SK-N-SH (cell line): ENCODE results near the gene DYRK3. TPM values are rescaled to one million over a fixed set of nuclear protein-coding genes. Genes with fewer than 3 reads are reported as not detected.

Experiments used
- CTCF ChIA-PET: fragments of 300-600, 350-600 bp; formaldehyde crosslinking; extraction: SDS; loops from one replicate; lab custom pipeline; 2021; lab: Yijun Ruan, JAX
- POLR2A ChIA-PET: fragments of 350-600 bp; sonication (Branson Sonifier 250); formaldehyde crosslinking; extraction: SDS; loops from one replicate; lab custom pipeline; 2020; ENCODE audit warnings: antibody characterized with exemption, inconsistent platforms; lab: Yijun Ruan, JAX
- DNase-seq: peaks from one replicate; pipeline ENCODE4 v3.0.0; 2012
- H2AFZ ChIP-seq: fragments of 200-600 bp; sonication (generic); 2 replicates; pipeline ENCODE4 v1.8.1; 2016; ENCODE audit warnings: antibody characterized with exemption, mild to moderate bottlenecking, low read depth
- H3F3A ChIP-seq: fragments of 200-600 bp; sonication (generic); replicated peaks from 2 replicates; pipeline ENCODE3; 2016; ENCODE audit warnings: antibody characterized with exemption, mild to moderate bottlenecking; ENCODE audit not compliant: insufficient read depth
- H3K27ac ChIP-seq, 2 experiments: fragments of 200-500 bp in 1 of 2; fragments of 200-600 bp in 1 of 2; sonication (Bioruptor generic) in 1 of 2; sonication (generic), shearing (Covaris generic) in 1 of 2; 2 replicates each; pipeline versions ENCODE4 v1.5.1 to v1.6.1; 2014 to 2016; ENCODE audit warnings: low read depth in 2 of 2, inconsistent platforms in 1 of 2, low read length in 1 of 2, mild to moderate bottlenecking in 1 of 2, mixed read lengths in 1 of 2
- H3K27me3 ChIP-seq: fragments of 200-600 bp; sonication (generic), shearing (Covaris generic); 2 replicates; pipeline ENCODE4 v1.6.1; 2016; ENCODE audit warnings: mixed run types; ENCODE audit not compliant: insufficient read depth
- H3K36me3 ChIP-seq, 2 experiments: fragments of 200-500 bp in 1 of 2; fragments of 200-600 bp in 1 of 2; sonication (Bioruptor generic) in 1 of 2; sonication (generic) in 1 of 2; replicated peaks in 1 of 2; 2 replicates each; pipeline versions ENCODE3 to v1.5.1; 2014 to 2016; ENCODE audit warnings: low read length in 1 of 2, mild to moderate bottlenecking in 1 of 2; ENCODE audit not compliant: insufficient read depth in 2 of 2, control insufficient read depth in 1 of 2
- H3K4me1 ChIP-seq, 2 experiments: fragments of 200-500 bp in 1 of 2; fragments of 200-600 bp in 1 of 2; sonication (Bioruptor generic) in 1 of 2; sonication (generic), shearing (Covaris generic) in 1 of 2; 2 replicates each; pipeline versions ENCODE4 v1.5.1 to v1.6.1; 2014 to 2016; ENCODE audit warnings: low read depth in 1 of 2, low read length in 1 of 2, mixed run types in 1 of 2; ENCODE audit not compliant: insufficient read depth in 2 of 2, control insufficient read depth in 1 of 2
- H3K4me2 ChIP-seq: fragments of 200-600 bp; sonication (generic), shearing (Covaris generic); 2 replicates; pipeline ENCODE4 v1.6.1; 2017; ENCODE audit warnings: mixed run types
- H3K4me3 ChIP-seq, 2 experiments: fragments of 200-500 bp in 1 of 2; fragments of 200-600 bp in 1 of 2; sonication (Bioruptor generic) in 1 of 2; sonication (generic), shearing (Covaris generic) in 1 of 2; 2 replicates each; pipeline versions ENCODE4 v1.5.1 to v1.8.1; 2014 to 2016; ENCODE audit warnings: low read depth in 2 of 2, inconsistent platforms in 1 of 2, low read length in 1 of 2, mild to moderate bottlenecking in 1 of 2, mixed read lengths in 1 of 2, moderate library complexity in 1 of 2
- H3K79me2 ChIP-seq: fragments of 200-600 bp; sonication (generic); 2 replicates; pipeline ENCODE4 v1.8.1; 2017; ENCODE audit warnings: mild to moderate bottlenecking; ENCODE audit not compliant: insufficient read depth
- H3K9ac ChIP-seq: fragments of 200-600 bp; sonication (generic); 2 replicates; pipeline ENCODE4 v1.6.1; 2017; ENCODE audit warnings: mixed run types
- H3K9me2 ChIP-seq: fragments of 200-600 bp; sonication (generic); 2 replicates; pipeline ENCODE4 v1.6.1; 2017; ENCODE audit warnings: mixed run types
- H3K9me3 ChIP-seq: fragments of 200-600 bp; sonication (generic); 2 replicates; pipeline ENCODE4 v1.6.1; 2017; ENCODE audit warnings: mixed run types, mild to moderate bottlenecking, moderate library complexity
- H4K20me1 ChIP-seq: fragments of 200-600 bp; sonication (generic); 2 replicates; pipeline ENCODE4 v1.6.1; 2017; ENCODE audit warnings: mild to moderate bottlenecking, mixed run types; ENCODE audit not compliant: insufficient read depth
- ELF1 ChIP-seq: IDR thresholded peaks from 2 replicates; pipeline ENCODE4 v1.4.0; 2012
- EZH2phosphoT487 ChIP-seq: fragments of 200-600 bp; sonication (generic); IDR thresholded peaks from 2 replicates; pipeline ENCODE4 v1.6.1; 2017; ENCODE audit warnings: low read depth, mixed run types, mild to moderate bottlenecking, antibody characterized with exemption, moderate library complexity, borderline replicate concordance
- FOSL2 ChIP-seq: IDR thresholded peaks from 2 replicates; pipeline ENCODE4 v1.4.0; 2012; ENCODE audit warnings: low read depth, mild to moderate bottlenecking, moderate library complexity, borderline replicate concordance
- FOXJ3 ChIP-seq: sonication (generic); formaldehyde crosslinking; IDR thresholded peaks from 2 replicates; pipeline ENCODE4 v1.5.1; 2020; ENCODE audit warnings: mild to moderate bottlenecking, missing genetic modification reagents
- JUND ChIP-seq: IDR thresholded peaks from 2 replicates; pipeline ENCODE4 v1.4.0; 2012
- NFIC ChIP-seq: IDR thresholded peaks from 2 replicates; pipeline ENCODE4 v1.4.0; 2012; ENCODE audit warnings: borderline replicate concordance
- NRF1 ChIP-seq: IDR thresholded peaks from 2 replicates; pipeline ENCODE4 v1.6.1; 2012; ENCODE audit warnings: low read depth, mild to moderate bottlenecking, low read length
- POLR2AphosphoS5 ChIP-seq: IDR thresholded peaks from 2 replicates; pipeline ENCODE4 v1.6.1; 2012; ENCODE audit warnings: low read depth, low read length
- RAD21 ChIP-seq: IDR thresholded peaks from 2 replicates; pipeline ENCODE4 v1.6.1; 2012; ENCODE audit warnings: mild to moderate bottlenecking, low read length
- RCOR1 ChIP-seq: fragments of 150-350 bp; IDR thresholded peaks from 2 replicates; pipeline ENCODE4 v1.6.1; 2017; ENCODE audit warnings: antibody characterized with exemption, low read length
- RFX5 ChIP-seq: IDR thresholded peaks from 2 replicates; pipeline ENCODE4 v1.6.1; 2012; ENCODE audit warnings: mild to moderate bottlenecking, improper control_type of control experiment, low read length
- RXRA ChIP-seq: IDR thresholded peaks from 2 replicates; pipeline ENCODE4 v1.4.0; 2012; ENCODE audit warnings: low read depth, mild to moderate bottlenecking, borderline replicate concordance
- TAF1 ChIP-seq: IDR thresholded peaks from 2 replicates; pipeline ENCODE4 v1.6.1; 2012; ENCODE audit warnings: low read depth, mild to moderate bottlenecking, low read length, moderate library complexity, borderline replicate concordance
- TEAD4 ChIP-seq: IDR thresholded peaks from 2 replicates; pipeline ENCODE4 v1.4.0; 2012; ENCODE audit warnings: mild to moderate bottlenecking, borderline replicate concordance; ENCODE audit not compliant: insufficient read depth
- USF2 ChIP-seq: fragments of 150-350 bp; IDR thresholded peaks from 2 replicates; pipeline ENCODE4 v1.6.1; 2017; ENCODE audit warnings: antibody characterized with exemption, low read length, low read depth, borderline replicate concordance
- WGBS: methylation state at CpG from one replicate; pipeline ENCODE4 v1.1.6; 2017; ENCODE audit warnings: low lambda C conversion rate; 5-methylcytosine and 5-hydroxymethylcytosine counted together
- polyA plus RNA-seq, 3 experiments: library from polyadenylated mRNA; depleted of rRNA; stranded (reverse); fragments of >200 nt; gene quantifications; 2 replicates each; pipeline ENCODE4 v1.2.3, GENCODE V29; 2012
- TF ChIP-seq, protein P1 (sequence below): IDR thresholded peaks from 2 replicates; pipeline ENCODE4 v1.4.0; 2012; ENCODE audit warnings: low read depth, borderline replicate concordance
- TF ChIP-seq, protein P2 (sequence below): IDR thresholded peaks from 2 replicates; pipeline ENCODE4 v1.4.0; 2012; ENCODE audit warnings: low read depth

DYRK3 gene
- polyA plus RNA-seq, 1 of the 3 experiments (the other 2 are of a cell fraction), result 3.6 TPM

- no peaks in the 10 kb centered on the region for H3K27me3 ChIP-seq
- no peaks in the 10 kb centered on the region for H3K9me3 ChIP-seq
- H3K79me2 ChIP-seq, result no peaks in the 10 kb centered on the region; the same call in 1 of the 2 replicates
- H3K4me2 ChIP-seq, result no peak overlapping the region
- H4K20me1 ChIP-seq, result no peaks in the 10 kb centered on the region
- peaks cover 20 to 37% of the 10 kb centered on the region in 2 experiments for H3K36me3 ChIP-seq
- H3K9ac ChIP-seq, result no peak overlapping the region
- no peak overlapping the region for H2AFZ ChIP-seq
- peaks cover 0 to 11% of the 10 kb centered on the region in 2 experiments; a peak in 1 of 4 replicates for H3K4me1 ChIP-seq
- no peaks in the 10 kb centered on the region for H3K9me2 ChIP-seq
- H3F3A ChIP-seq, result peaks cover 6% of the 10 kb centered on the region
- no peak for DNase-seq
- 89% methylated on average over 5 of the region's 5 CpGs for WGBS
- ChIA-PET POLR2A (no interaction called here), CTCF (interaction anchor here (0.8 to 5.6 kb wide), 3 partner anchors 12 to 21 kb away, joined by 3 to 46 read pairs (median 3); no protein-coding TSS in a partner anchor)
- no peak overlapping the region for H3K4me3 ChIP-seq
- TF ChIP-seq RAD21 (no peak), FOSL2 (no peak), ELF1 (no peak), JUND (no peak), EZH2phosphoT487 (no peak)
- TF ChIP-seq, protein P1, sequence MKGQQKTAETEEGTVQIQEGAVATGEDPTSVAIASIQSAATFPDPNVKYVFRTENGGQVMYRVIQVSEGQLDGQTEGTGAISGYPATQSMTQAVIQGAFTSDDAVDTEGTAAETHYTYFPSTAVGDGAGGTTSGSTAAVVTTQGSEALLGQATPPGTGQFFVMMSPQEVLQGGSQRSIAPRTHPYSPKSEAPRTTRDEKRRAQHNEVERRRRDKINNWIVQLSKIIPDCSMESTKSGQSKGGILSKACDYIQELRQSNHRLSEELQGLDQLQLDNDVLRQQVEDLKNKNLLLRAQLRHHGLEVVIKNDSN, result no peak
- H3K27ac ChIP-seq, result no peak overlapping the region
Observed at GRCh38 chr1:206651958-206652890, 16.9 kb downstream of the DYRK3 start.

DNA sequence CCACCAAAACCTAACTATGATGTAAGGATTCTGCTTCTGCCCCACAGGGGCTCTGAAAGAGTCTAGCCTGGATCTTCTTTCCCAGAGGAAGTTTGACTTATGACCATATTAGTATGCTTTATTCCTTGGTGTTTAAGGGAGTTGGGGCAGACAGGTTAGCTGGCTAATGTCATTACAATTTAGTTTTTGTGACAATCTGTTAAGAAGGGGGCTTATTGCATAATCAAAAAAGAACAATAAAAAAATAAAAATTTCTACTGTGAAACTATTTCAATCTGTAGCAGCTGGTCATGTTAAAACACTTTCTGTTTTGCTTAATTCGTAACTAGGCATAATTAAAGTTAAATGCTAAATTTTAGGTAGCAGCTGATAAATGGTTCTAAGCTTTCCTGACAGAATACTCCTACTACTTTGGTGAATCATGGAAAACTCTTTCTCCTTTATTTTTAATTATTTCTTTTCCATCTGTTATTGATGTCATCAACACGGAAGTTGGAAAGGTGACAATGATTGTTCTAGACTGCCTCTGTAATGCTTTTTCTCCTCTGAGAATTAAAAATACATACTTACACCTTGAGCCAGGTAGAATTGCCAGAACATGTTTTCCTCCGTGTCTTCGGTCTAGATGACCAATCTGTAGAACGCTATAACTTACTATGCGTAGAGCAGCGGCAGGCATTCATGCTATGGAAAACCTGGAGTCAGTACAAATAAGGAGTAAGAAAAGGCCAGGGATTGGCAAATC is 18.6 kb downstream of the DYRK3 start:
- TF ChIP-seq, protein P2, sequence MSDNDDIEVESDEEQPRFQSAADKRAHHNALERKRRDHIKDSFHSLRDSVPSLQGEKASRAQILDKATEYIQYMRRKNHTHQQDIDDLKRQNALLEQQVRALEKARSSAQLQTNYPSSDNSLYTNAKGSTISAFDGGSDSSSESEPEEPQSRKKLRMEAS, result no peak
- TF ChIP-seq USF2 (no peak), JUND (no peak), NFIC (no peak), RXRA (no peak), RFX5 (no peak), TAF1 (no peak), FOXJ3 (CRISPR knock-in tag) (no peak), NRF1 (no peak), POLR2AphosphoS5 (no peak), TEAD4 (no peak), RCOR1 (no peak), RAD21 (no peak)
- Histone ChIP-seq H3K27ac (no peak overlapping the region), H3K9ac (no peak overlapping the region), H3K9me3 (no peaks in the 10 kb centered on the region), H3K9me2 (no peaks in the 10 kb centered on the region), H3K4me2 (no peak overlapping the region), H3F3A (peaks cover 6% of the 10 kb centered on the region), H4K20me1 (no peaks in the 10 kb centered on the region), H3K79me2 (no peaks in the 10 kb centered on the region), H3K4me1 (peaks cover 0 to 11% of the 10 kb centered on the region in 2 experiments; a peak in 1 of 4 replicates), H3K36me3 (peaks cover 3 to 21% of the 10 kb centered on the region in 2 experiments), H3K4me3 (no peak overlapping the region), H2AFZ (no peak overlapping the region), H3K27me3 (no peaks in the 10 kb centered on the region)
- WGBS, result 97% methylated on average over 7 of the region's 7 CpGs
- DNase-seq, result no peak
- ChIA-PET CTCF (interaction anchor here (1.1 to 5.6 kb wide), 2 partner anchors 11 to 72 kb away, joined by 3 to 46 read pairs; no protein-coding TSS in a partner anchor), POLR2A (no interaction called here)
